ENCODE measurements around the gene ROR1.

Gene ROR1

DNA sequence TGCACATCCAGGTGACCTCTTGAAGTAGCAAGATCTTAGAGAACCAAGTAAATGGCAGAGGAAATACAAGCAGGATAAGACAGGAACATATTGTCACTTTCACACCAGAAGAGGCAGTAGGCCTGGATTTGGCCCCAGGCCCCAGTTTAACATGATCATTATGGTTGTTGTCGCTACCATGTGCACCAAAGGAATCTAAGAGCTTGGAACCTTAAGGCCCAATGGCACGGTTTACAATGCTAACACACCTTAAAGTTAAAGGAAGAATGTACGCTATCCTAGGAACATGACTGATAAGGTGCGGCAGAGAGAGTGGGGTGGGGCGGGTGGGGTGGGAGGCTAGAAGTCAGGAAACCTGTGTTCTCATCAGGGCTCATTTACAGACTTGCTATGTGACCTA is 147.5 kb downstream of the ROR1 start:
- CTCF ChIA-PET = interaction anchor here (0.8 to 6.6 kb wide), 16 partner anchors 7 to 325 kb away, joined by 3 to 74 read pairs (median 5); no protein-coding TSS in a partner anchor
- POLR2A ChIA-PET = interaction anchor here (0.6 to 2.0 kb wide), 3 partner anchors 63 to 217 kb away, joined by 3 to 5 read pairs (median 3); no protein-coding TSS in a partner anchor
- no peak for DNase-seq (ENCODE audit: low read depth, low spot score)
- no peak overlapping the region for H3K4me3 ChIP-seq (ENCODE audit: low read depth, low read length)
- TF ChIP-seq, protein P1, sequence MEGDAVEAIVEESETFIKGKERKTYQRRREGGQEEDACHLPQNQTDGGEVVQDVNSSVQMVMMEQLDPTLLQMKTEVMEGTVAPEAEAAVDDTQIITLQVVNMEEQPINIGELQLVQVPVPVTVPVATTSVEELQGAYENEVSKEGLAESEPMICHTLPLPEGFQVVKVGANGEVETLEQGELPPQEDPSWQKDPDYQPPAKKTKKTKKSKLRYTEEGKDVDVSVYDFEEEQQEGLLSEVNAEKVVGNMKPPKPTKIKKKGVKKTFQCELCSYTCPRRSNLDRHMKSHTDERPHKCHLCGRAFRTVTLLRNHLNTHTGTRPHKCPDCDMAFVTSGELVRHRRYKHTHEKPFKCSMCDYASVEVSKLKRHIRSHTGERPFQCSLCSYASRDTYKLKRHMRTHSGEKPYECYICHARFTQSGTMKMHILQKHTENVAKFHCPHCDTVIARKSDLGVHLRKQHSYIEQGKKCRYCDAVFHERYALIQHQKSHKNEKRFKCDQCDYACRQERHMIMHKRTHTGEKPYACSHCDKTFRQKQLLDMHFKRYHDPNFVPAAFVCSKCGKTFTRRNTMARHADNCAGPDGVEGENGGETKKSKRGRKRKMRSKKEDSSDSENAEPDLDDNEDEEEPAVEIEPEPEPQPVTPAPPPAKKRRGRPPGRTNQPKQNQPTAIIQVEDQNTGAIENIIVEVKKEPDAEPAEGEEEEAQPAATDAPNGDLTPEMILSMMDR (IDR thresholded peaks at IDR 0.05; ENCODE audit: insufficient read depth, low read length, missing control alignments) = no peak

DNA sequence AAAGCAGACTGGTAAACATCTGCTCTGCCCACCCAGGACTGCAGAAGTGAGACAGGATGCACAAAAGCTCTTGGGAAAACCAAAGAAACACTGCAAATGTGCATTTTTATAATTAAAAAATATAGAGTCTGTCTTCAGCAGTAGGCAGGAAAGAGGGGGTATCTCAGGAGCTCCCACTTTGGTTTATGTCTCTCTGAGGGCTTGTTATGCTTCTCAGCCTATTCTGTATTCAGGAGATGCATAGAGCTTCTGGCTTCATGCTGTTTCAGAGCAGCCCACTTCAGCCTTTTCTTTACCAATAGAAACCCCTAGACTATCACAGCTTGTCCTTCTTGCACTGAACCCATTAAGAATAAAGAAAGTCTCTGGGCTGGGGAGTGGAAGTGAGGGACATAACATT is 148.0 kb downstream of the ROR1 start:
- ChIA-PET CTCF (interaction anchor here (0.8 to 6.6 kb wide), 14 partner anchors 8 to 324 kb away, joined by 3 to 74 read pairs (median 4); no protein-coding TSS in a partner anchor), POLR2A (interaction anchor here (2.0 kb wide), 1 partner anchor 216 kb away, joined by 5 read pairs; no protein-coding TSS in a partner anchor)
- no peak for DNase-seq (ENCODE audit: low read depth, low spot score)
- H3K4me3 ChIP-seq (ENCODE audit: low read depth, low read length) = no peak overlapping the region
- TF ChIP-seq, protein P1 (IDR thresholded peaks at IDR 0.05; ENCODE audit: insufficient read depth, low read length, missing control alignments) = no peak

DNA sequence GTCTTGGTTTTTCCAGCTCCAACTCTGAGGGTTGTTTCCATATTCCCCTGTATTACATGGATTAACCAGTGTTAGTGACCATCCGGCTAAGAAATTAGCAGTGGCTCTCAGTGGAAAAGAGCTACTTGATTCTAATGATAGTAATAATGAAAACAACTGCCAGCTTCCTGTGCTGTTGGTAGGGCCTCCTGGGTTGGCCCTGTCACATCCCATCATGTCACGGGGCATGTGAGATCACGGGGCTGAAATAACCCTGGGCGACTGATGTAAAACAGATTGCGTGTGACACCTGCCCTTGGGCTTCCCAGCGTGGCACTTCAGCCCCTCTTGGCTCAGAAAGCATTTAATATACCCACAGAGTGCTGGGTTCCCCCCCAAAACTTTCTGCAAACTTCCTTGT is 149.0 kb downstream of the ROR1 start:
- ChIA-PET CTCF (interaction anchor here (0.6 to 6.6 kb wide), 9 partner anchors 12 to 326 kb away, joined by 3 to 74 read pairs (median 13); no protein-coding TSS in a partner anchor), POLR2A (interaction anchor here (0.6 kb wide), 1 partner anchor 29 kb away, joined by 3 read pairs; no protein-coding TSS in a partner anchor)
- TF ChIP-seq, protein P1 (IDR thresholded peaks at IDR 0.05; ENCODE audit: insufficient read depth, low read length, missing control alignments) = no peak
- DNase-seq (ENCODE audit: low read depth, low spot score) = no peak
- no peak overlapping the region for H3K4me3 ChIP-seq (ENCODE audit: low read depth, low read length)

DNA sequence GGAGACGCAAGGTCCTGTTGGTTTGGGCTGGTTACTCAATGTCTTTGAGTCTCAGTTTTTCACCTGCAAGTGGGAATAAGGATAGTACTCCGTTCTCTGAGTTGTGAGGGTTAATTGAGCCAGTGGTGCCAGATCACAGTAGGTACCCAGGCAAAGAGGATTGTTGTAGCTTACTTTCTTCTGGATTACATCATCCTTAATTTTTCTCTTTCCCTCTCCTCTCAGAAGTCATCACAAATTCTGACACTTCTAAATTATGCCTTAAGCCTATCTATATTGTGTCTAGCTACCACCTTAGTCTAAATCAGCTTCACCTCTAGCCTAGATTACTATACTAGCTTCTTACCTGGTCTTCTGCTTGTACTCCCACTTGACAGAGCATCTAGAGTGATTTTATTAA is 149.5 kb downstream of the ROR1 start:
- POLR2A ChIA-PET = no interaction called here
- TF ChIP-seq, protein P1 (IDR thresholded peaks at IDR 0.05; ENCODE audit: insufficient read depth, low read length, missing control alignments) = no peak
- H3K4me3 ChIP-seq (ENCODE audit: low read depth, low read length) = no peak overlapping the region
- DNase-seq (ENCODE audit: low read depth, low spot score) = no peak
- CTCF ChIA-PET = interaction anchor here (0.6 to 6.6 kb wide), 8 partner anchors 12 to 325 kb away, joined by 3 to 74 read pairs (median 16); no protein-coding TSS in a partner anchor

DNA sequence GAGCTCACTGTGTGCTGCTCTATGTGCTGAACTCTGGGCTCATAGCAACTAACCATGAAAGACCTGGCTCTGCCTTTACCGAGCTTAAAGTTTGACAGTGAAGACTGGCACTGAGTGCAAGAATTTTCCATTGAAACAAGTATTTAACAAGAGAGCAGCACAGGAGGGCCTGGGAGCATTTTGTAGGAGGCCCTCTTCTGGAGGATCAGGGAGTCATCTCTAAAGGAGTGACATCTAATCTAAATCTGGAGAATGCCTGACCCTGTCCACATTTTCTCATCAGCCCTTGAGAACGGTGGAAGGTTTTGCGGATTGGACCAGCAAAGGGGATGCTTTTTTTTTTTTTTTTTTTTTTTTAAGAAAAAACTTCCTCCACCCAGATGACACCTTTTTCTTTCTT is 150.8 kb downstream of the ROR1 start:
- no peak overlapping the region for H3K4me3 ChIP-seq (ENCODE audit: low read depth, low read length)
- TF ChIP-seq, protein P1 (IDR thresholded peaks at IDR 0.05; ENCODE audit: insufficient read depth, low read length, missing control alignments) = no peak
- DNase-seq (ENCODE audit: low read depth, low spot score) = no peak
- ChIA-PET POLR2A (no interaction called here), CTCF (interaction anchor here (0.9 to 6.6 kb wide), 4 partner anchors 11 to 250 kb away, joined by 3 to 74 read pairs (median 23); no protein-coding TSS in a partner anchor)

DNA sequence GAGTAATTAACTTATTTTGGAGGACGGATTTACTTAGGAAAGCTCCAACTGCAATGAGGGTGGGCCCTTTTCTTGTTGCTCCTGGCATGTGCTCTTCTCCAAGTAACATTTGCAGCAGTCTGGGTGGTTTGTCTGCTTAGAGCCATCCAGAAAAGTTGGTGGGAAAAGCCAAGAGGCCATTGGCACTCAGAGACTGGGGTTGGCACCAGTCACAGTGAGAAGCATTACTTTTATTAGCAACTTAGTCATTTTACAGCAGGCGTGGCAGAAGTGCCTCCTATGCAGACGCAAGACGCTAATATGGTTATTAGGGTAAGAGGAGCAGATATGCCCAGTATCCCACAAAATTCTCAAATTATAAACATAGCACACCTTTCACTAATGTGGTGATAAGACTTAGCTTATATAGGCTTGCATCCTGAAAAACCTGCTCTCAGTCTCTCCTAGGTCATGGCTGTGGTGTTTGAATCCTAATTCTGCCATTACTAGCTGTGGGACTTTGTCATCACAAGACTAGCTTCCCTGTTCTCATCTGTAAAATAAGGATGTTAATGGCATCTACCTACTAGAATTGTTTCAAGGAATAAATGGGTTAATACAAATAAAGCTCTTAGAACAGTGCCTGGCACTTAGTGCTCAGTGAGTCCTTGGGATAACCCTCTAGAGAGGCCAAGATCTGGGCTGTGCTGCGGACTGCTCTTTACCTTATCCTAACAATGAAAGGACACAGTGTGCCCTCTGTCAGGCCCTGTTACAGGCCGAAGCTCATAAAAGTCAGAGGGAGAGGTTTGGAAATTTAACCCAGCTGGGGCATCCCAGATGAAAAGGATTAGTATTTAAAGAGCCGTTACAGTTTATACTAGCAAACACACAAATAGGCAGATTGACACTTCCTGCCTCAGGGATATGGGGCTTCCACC is 154.6 kb downstream of the ROR1 start:
- POLR2A ChIA-PET = no interaction called here
- CTCF ChIA-PET = interaction anchor here (1.2 to 1.9 kb wide), 4 partner anchors 8 to 314 kb away, joined by 3 to 5 read pairs (median 3); no protein-coding TSS in a partner anchor
- H3K4me3 ChIP-seq (ENCODE audit: low read depth, low read length) = no peak overlapping the region
- TF ChIP-seq, protein P1 (IDR thresholded peaks at IDR 0.05; ENCODE audit: insufficient read depth, low read length, missing control alignments) = no peak
- DNase-seq (ENCODE audit: low read depth, low spot score) = no peak

Data from AG04449 (cell line).